Epithelial cell of proximal tubule (primary cell): ENCODE data around the gene SMAD6. TPM values are rescaled to one million over a fixed set of nuclear protein-coding genes. Genes with fewer than 3 reads are reported as not detected.

Experiments
- DNase-seq: peaks from one replicate; pipeline ENCODE4 v3.0.0-alpha.2; 2011; ENCODE audit warnings: low read depth
- H3K4me3 ChIP-seq: 2 replicates; pipeline ENCODE4 v1.5.1; 2011; ENCODE audit warnings: low read depth, mild to moderate bottlenecking, low read length
- CTCF ChIP-seq: conservative IDR thresholded peaks from 2 replicates; pipeline ENCODE4 v1.5.1; 2012; ENCODE audit warnings: low read depth, mild to moderate bottlenecking, low read length
- total RNA-seq: library from RNA; depleted of rRNA; stranded (reverse); fragments of >200 nt; gene quantifications from 2 replicates; pipeline ENCODE4 v1.2.3, GENCODE V29; 2015

SMAD6 gene
- total RNA-seq, 1 donor from 2014 or later: 22.1 TPM

GRCh38 chr15:66674756-66675155 is 27.3 kb upstream of the SMAD6 start:
- H3K4me3 ChIP-seq: no peak overlapping the region
- no peak for TF ChIP-seq CTCF
- DNase-seq: no peak

- no peak overlapping the region for H3K4me3 ChIP-seq
- TF ChIP-seq CTCF: no peak
- DNase-seq: no peak
Measured at GRCh38 chr15:66675446-66675845, 26.6 kb upstream of the SMAD6 start.

GRCh38 chr15:66677336-66677735 is 24.7 kb upstream of the SMAD6 start:
- no peak for TF ChIP-seq CTCF
- DNase-seq: no peak
- H3K4me3 ChIP-seq: no peak overlapping the region

- no peak overlapping the region for H3K4me3 ChIP-seq
- no peak for TF ChIP-seq CTCF
- no peak for DNase-seq
Measured at GRCh38 chr15:66679061-66679656, 22.9 kb upstream of the SMAD6 start.

- TF ChIP-seq CTCF: no peak
- no peak overlapping the region for H3K4me3 ChIP-seq
- DNase-seq: no peak
Measured at GRCh38 chr15:66679657-66680108, 22.4 kb upstream of the SMAD6 start.

GRCh38 chr15:66680502-66680901 is 21.5 kb upstream of the SMAD6 start:
- no peak for TF ChIP-seq CTCF

GRCh38 chr15:66681395-66681794 is 20.6 kb upstream of the SMAD6 start:
- TF ChIP-seq CTCF: no peak
- H3K4me3 ChIP-seq: no peak overlapping the region
- DNase-seq: no peak

More at GRCh38 chr15:66680502-66680901, 21.5 kb upstream of the SMAD6 start:
- H3K4me3 ChIP-seq: no peak overlapping the region
- DNase-seq: no peak
